Body of pancreas (tissue), 4 donors: Measurements from ENCODE around the gene ATP6V1A.

Experiments used
- CTCF ChIP-seq, 7 experiments: fragments of 450-650 bp in 4 of 7; fragments of 200-600 bp in 3 of 7; sonication (generic) in 3 of 7; IDR thresholded peaks; one replicate each; pipeline ENCODE4 v1.5.1; 2016 to 2019; ENCODE audit warnings: antibody characterized with exemption in 7 of 7
- POLR2A ChIP-seq, 3 donors: fragments of 450-650 bp; IDR thresholded peaks; one replicate each; pipeline ENCODE4 v1.6.1; 2016; ENCODE audit warnings: antibody characterized with exemption in 3 of 3, mild to moderate bottlenecking in 2 of 3

GRCh38 chr3:113783463-113783862 lies 36.6 kb downstream of the ATP6V1A start:
- TF ChIP-seq CTCF (IDR thresholded peaks at IDR 0.05) (no peak), POLR2A (IDR thresholded peaks at IDR 0.05) (no peak)
